Middle frontal gyrus (tissue), 1 donor: ENCODE data around the gene KCNA4.
"Not testable (repeated sequence)": the region's sequence is repeated elsewhere in the genome, so short reads cannot be mapped to it uniquely, and the experiment has no call there.

Source experiments
- DNase-seq: peaks from one replicate; pipeline ENCODE4 v3.0.0-alpha.2; 2015; ENCODE audit warnings: low spot score; ENCODE audit errors: extremely low spot score

The KCNA4 gene

DNA sequence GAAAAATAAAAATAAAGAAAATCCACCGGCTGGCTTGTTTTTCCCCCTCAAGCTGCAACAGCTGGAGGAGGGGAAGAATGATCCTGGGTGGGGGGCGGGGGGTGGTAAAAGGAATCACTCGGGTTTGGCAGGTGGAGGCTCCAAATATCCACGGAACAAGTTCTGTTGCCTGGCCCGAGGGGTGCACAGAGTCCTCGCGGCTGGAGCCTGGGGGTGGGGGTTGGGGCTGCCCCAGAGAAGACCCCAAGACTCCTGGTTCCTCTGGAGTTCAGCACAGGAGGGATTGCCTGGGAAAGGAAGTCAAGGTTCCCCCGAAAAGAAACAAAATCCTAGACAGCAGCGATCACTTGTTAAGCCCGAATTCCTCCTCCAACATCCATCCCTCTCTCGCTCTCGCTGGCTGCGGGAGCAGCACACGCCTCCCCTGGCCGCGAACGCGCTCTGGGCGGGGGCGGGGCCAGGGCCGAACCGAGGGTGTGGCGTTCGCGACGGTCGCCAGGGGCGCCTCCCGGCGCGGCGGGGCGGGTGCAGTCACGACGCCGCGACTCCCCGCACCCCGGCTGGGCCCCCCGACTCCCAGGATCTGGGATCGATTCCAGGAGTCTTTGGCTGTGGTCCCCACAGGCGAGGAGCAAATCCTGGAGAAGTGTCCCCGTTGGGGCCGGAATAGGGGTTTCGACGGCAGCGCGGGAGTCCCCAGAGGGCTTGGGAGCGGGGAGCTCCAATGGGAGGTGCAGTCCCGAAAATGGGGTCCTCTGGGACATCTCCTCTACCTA is at the start of gene KCNA4:
Gene KCNA4 (minus strand): TSS at position 443 of the 776 bp plus-strand sequence. CDS start 4,352 bp downstream, outside the sequence.
- DNase-seq: no peak

DNA sequence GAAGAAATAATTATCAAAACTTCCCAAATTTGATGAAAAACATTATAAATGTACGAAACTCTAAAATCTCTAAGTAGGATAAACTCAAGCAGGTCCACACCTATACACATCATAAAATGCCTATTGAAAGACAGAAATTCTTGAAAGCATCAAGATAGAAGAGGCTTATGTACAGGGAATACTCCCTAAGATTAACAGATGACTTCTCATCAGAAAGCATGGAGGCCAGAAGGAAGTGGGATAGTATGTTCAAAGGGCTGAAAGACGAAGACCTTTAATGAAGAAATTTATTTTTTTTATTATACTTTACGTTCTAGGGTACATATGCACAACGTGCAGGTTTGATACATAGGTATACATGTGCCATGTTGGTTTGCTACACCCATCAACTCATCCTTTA is 45.3 kb upstream of the KCNA4 start:
- no peak for DNase-seq

DNA sequence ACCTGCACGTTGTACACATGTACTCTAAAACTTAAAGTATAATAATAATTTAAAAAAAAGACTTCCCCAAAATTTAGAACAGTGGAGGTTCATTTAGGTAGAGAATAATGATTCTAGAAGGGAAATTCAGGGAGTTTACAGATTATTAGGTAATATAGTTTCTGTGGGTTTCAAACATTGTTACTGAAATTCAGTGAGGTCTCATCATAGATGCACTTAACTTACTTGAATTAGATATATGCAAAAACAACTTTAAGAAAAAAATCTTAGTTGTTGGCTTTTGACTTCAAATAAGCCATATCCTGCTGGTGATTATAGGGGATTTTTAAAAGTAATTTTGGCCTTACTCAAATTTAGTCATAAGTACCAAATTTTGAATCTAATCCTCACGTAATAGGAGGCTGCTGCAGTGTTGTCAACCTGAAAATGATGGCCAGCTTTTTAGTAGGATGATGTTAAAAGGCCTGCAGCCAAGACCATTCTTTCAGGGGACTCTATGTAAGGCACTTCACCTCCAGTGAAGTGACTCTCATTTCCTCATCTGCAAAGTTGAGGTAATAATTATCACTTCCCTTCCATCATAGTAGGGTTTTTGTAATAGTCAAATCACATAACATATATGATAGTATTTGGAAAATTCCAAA is 42.5 kb upstream of the KCNA4 start:
- DNase-seq: no peak

DNA sequence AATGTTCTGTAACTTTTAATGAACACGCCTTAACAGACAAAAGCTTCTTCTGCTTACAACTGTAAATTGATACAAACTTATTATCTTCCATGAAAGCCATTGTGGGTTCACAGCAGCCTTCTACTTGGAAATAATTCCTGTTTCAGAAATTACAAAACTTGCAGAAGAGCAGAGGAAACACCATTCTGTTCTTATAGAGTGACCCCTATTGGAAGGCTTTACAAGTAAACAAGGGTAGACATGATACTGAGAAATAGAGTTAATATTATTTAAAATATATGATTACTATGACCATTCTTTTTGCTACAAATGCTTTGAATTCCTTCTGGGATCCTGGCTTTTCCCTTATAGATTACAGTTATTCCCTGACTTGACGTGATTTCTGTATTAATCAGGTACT is 32.4 kb upstream of the KCNA4 start:
- no peak for DNase-seq

DNA sequence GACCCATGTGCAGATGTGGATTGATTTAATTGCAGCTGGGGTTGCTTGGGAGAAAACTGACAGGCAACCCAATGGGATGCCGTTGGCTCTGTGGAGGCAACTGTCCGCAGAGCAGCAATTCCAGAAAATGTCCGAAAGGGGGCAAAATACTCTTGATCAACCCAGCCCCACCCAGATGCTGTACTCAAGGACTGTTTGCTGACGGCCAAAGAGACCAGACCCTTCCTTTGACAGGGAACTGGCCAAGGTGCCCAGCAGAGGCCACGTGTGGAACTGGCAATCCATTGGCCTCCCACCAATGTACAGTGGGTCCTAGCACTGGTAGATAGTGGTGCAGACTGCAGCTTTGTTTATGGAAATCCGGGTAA is 29.7 kb upstream of the KCNA4 start:
- no peak for DNase-seq

DNA sequence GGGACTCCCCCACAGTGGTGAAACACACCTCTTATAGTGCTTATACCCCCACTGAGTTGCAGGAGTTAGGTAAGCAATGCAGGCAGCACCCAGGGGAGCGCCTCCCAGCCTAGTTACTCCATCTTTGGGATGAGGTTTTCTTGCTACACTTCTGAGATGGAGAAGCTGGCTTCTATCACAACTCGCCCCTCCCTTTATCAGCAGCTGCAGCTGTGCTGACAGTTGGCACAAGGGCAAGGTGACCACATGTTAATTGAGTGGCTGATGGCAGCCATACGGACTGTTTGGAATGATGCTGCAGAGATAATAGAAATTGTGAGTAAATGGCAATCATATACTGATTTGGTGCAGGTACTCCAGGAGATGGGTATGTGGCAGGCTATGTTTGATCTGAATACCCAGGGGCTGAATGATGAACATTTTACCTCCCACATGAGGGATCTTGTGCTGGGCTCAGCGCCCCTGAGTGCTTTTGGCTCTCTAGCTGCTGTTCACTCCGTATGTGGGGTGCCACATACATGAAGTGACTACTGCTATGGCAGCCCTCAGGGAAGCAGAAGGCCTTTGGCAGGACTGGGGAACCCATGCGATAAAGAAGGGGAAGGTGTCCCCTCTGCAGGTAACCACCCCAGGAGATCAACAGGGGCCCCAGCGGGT is 29.2 kb upstream of the KCNA4 start:
- DNase-seq: no peak

DNA sequence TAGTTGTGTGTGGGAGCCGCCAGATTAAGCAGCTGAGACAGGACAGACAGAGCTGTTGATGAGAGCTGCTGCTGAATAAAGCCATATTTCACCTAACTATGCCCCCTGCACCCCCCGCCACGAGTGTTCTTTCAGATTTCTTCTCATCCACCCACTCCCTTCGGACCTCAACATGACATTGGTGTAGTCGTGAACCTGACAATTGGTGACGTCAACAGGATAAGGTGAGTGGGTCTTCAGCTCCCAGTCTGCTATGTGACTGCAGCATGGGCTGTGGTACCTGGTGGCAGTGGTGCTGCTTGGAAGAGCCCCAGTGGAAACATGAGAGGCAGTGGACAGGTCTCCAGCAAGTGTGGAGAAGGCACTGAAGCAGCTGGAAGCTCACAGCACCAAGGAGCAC is 28.3 kb upstream of the KCNA4 start:
- no peak for DNase-seq

DNA sequence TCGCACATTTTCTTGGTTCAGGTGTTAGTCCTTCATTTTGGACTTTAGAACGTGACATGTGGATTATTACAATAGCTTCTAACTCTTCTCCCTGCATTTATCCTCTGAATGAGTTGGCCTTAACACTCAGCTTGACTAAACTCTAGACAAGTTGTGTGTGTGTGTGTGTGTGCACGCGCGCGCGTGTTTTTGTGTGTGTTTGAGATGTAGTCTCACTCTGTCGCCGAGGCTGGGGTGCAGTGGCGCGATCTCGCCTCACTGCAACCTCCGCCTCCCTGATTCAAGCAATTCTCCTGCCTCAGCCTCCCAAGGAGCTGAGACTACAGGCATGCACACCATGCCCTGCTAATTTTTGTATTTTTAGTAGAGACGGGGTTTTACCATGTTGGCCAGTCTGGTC is 24.3 kb upstream of the KCNA4 start:
- DNase-seq: no peak

DNA sequence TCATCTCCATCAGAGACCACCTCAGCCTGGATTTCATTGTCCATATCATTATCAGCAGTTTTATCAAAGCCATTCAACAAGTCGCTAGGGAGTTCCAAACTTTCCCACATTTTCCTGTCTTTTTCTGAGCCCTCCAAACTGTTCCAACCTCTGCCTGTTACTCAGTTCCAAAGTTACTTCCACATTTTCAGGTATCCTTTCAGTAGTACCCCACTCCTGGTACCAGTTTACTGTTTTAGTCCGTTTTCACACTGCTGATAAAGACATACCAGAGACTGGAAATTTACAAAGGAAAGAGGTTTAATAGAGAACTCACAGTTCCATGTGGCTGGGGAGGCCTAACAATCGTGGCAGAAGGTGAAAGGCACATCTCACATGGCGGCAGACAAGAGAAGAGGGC is 17.9 kb upstream of the KCNA4 start:
- DNase-seq: not testable (repeated sequence)

DNA sequence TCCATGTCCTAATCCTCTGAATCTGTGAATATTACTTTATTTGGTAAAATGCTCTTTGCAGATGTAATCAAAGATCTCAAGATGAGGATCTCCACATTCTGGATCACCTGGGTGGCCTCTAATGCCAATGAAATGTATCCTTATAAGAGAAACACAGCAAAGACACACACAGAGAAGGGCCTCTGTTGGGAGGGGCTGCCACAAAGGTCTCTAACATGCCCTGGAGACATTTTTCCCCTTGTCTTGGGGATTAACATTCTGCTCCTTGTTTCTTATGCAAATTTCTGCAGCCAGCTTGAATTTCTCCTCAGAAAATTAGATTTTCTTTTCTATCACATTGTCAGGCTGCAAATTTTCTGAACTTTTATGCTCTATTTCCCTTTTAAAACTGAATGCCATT is 17.3 kb upstream of the KCNA4 start:
- not testable (repeated sequence) for DNase-seq

DNA sequence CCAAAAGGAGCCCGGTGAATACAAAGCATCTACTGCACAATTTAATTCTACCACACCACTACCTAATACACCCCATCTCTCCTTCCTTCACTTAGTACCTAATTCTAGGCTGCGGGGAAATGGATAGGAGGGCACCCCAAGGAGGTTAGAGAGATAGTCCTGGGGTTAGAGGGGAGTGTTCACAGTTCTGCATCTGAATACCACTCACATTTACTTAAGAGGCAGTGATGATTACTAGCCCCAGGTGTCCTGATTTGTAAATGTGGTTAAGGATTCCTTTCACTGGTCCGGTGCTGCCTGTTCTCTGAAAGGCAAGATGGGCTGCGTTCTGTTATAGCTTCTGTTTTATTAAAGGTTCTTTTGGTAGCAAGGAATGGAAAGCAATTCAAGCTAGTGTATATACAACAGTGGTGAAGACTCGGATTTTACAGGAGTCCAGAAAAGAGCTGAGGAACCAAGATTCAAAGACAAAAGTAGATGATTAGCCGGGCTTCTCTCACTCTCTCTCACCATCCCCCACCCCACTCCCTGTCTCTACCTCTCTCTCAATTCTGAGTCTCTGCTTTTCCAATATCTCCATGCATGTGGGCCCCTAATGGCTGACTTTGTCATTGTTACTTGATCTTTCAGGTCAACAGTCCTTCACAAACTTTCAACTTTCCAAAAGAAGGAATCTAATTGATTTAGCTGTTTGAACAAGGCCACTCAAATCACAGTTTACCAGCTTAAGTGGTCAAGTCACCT is 8.7 kb upstream of the KCNA4 start:
- no peak for DNase-seq

DNA sequence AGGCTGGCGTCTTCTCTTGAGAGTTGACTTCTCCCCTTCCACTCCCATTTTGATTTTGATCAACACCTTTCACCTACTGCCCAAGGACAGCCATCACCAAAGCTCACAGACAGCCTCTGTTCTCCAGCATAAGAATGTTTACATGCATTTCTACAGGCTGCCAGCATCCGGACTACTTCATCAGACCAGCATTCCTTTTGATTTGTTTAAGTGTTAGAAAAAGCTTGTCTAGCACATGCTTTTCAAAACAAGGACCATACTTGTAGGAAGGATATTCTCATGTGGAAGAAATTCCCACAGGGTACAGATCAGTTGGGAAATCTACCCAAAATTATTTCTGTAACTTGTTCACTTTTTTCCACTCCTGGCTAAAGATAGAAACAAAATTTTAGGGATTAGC is 6.2 kb upstream of the KCNA4 start:
- no peak for DNase-seq

DNA sequence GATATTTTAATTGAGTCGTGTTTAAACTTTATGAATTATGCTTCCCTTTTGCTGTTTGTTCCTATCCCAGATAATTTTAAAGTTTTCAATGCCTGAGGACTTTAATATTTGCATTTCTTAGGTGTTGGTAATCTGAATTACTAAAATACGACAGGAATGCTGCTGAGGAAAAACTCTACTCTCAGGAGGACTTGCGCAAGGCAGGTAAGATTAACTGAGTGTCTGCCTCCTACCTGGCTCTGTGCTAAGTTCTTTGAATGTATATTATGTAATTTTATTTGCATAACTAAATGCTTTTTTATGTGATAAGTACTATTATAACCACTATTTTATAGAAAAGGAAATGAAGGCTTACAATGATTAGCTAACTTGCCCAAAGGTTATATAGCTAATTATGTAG is 2.7 kb upstream of the KCNA4 start:
- DNase-seq: no peak

DNA sequence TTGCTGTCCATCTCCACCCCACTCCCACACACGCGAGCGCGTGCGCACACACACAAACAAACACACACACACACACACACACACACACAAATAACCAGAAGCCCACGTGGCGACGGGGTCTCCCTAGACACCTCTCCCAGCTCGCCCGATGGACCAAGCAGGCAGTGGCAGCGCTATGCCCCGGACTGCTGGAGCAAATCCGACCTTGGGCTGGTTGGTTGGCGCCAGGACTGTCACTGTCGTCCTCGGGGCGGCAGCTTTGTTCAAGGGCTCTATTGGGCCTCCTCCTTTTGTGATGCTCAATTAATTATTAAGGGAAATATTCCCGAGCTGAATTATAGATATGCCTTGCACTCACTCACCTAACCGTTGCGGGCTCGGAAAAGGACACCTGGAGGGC is 1.7 kb upstream of the KCNA4 start:
- no peak for DNase-seq

DNA sequence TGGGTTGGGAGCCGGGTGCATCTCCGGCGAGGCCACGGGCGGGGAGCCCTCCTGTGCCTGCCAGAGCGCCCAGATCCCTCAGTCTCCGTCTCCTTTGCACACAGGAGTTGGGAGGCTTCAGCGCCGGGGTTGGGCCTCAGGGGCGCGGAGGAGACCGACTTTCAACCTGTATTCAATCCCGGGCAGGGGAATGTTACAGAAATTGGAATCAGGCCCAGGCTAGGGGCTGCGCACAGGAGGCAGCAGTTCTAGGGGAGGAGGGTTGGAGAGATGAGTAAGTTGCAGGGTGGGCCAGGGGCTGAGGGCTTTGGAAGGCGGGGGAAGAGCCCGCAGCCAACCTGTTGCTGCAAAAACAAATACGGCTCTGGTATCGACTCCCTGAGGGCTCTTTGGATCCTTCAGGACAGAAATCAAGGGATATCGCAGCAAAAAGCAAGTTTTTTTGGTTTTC is 640 bp upstream of the KCNA4 start:
- no peak for DNase-seq

DNA sequence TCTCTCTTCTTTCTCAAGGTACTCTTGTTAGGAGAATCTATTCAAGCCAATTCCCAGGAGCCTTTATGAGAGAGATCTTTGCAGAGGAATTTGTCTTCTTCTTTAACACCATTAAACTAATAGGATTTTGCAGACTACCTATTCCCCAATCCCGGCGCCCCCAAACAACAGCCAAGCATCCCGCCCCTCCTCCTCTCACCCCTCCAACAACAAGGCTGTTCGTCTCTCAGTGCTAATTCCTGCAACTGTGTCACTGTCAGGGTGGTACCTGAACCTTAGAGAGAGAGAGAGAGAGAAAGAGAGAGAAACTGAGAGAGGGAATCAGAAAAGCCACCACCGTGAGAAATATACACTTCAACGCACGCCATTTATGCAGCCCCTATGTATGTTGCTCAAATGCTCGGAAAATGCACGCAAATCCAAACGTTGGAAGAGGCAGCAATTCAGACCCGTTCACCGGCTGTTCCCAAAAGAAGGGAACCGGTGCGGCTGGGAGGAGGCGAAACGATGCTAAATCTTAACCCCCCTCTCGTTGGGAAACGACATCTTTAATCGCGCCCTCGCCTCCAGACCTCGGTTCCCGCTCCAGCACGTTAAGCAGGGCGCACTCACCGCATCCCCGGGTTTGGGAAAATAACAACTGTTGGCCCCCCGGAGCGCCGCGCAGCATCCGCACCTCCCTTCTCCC is 961 bp downstream of the KCNA4 start:
- no peak for DNase-seq

DNA sequence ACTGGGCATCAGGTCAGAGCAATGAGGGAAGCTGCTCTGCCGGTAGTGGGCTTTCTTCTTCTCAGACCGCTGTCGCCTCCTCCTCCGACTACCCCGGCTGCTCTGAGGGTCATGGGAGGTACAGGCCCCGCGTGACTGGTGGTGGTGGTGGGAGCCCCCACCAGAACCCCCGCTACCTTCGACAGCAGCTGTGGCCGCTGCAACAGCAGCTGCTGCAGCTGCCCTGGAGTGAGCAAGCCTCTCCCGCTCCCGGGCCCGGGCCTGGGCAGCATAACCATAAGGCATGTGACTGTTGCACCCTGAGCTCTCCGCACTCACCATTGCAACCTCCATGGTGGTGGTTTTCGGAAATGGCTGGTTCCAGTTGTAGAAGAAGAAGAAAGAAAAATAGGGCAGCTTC is 4.5 kb downstream of the KCNA4 start:
- DNase-seq: no peak

DNA sequence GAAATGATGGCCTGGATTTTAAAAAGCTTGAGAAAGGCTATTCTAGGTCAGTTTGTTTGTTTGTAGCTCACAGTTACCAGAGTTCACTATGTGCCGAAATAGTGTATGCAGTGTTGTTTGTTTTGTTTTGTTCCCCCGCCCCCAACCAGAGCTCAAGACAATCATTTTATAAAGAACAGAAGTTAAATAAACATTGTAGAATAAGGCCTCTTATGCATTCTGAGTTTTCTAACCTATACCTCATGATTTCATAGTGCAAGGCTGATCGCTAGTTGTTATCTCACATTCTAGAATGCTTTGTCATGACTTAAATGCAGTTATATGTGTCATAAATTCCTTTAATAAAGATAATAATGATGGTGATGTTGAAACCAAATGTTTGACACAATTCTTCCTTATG is 7.8 kb downstream of the KCNA4 start:
- no peak for DNase-seq

DNA sequence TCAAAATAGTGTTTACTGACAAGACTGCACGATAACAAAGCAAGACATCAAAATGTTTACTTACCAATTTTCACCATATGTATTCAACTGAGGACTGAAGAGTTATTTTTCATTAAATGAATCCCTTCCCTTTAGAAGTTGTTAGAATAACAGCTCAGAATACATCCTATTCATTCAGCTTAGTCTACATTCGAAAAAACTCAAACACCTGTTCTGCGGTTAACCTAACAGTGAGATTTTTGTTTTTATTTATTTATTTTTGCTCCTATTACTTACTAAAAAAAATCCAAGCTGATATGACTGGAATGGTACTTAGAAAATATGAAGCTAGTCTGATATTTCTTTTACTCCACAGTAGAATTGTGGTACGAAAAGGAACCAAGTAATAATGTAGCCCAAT is 10.0 kb downstream of the KCNA4 start:
- DNase-seq: no peak

DNA sequence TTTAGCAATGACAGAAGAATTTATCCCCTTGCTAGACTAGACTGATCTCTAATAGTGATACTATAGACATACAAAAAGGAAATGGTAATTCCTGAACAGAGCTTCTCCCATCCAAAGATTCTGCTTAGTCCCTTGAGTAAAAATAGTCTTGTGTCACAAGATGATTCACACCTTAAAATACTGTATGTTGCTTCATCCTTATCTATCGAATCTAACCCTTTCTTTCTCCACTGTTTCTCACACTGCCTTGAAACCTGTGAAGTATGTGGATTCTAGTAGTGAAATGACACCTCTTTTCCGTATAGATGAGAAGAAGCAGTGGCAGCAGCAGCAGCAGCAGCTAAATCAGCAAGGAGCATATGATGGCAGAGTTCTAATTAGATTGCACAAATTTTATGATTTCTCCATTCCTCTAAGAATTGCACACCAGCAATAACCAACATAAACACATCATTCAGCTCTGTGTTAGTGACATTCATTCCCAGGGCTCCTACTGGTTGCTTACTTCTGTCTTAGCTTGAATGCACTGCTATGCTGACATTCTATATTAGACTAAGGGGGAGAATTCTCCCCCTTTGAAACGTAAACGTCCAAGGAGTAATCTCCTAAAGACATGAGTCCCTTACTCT is 14.6 kb downstream of the KCNA4 start:
- DNase-seq: no peak
